Testis (tissue), 3 donors: ENCODE data around the gene MED27. TPM values are rescaled to one million over a fixed set of nuclear protein-coding genes. Genes with fewer than 3 reads are reported as not detected.
A peak's percentile ranks its signal among the peaks of the same experiment; 100 is the strongest.

Experiments used
- DNase-seq: peaks from one replicate; pipeline ENCODE4 v3.0.0-alpha.2; 2019
- H3K27ac ChIP-seq, 2 donors: fragments of 200-600 bp; sonication (generic); one replicate each; pipeline ENCODE4 v1.5.1; 2019
- H3K27me3 ChIP-seq: fragments of 200-600 bp; sonication (generic); one replicate; pipeline ENCODE4 v1.5.1; 2019
- H3K36me3 ChIP-seq: fragments of 200-600 bp; sonication (generic); one replicate; pipeline ENCODE4 v1.5.1; 2017; ENCODE audit warnings: low read depth; ENCODE audit errors: missing control alignments
- H3K4me1 ChIP-seq: fragments of 200-600 bp; sonication (generic); one replicate; pipeline ENCODE4 v1.5.1; 2019
- H3K4me3 ChIP-seq, 2 donors: fragments of 200-600 bp; sonication (generic); one replicate each; pipeline ENCODE4 v1.5.1; 2017 to 2019
- H3K9me3 ChIP-seq: fragments of 200-600 bp; sonication (generic); one replicate; pipeline ENCODE4 v1.5.1; 2017
- POLR2A ChIP-seq: fragments of 450-650 bp; IDR thresholded peaks from one replicate; pipeline ENCODE4 v1.6.1; 2017; ENCODE audit warnings: antibody characterized with exemption, mild to moderate bottlenecking, moderate library complexity
- WGBS, 2 donors: methylation state at CpG; one replicate each; pipeline ENCODE4 v1.1.5; 2018; 5-methylcytosine and 5-hydroxymethylcytosine counted together
- intact Hi-C: fragments of 100-400 bp; cut with DNase I; formaldehyde crosslinking; loops from one replicate; pipeline ENCODE4 v1.15.1; 2023; ENCODE audit warnings: low total_unique reads
- polyA plus RNA-seq: library from polyadenylated mRNA; stranded (reverse); fragments of 350-450 nt; fragmentation: Illumina TruSeq; extraction: RNeasy Lipid Tissue Mini Kit (QIAGEN cat#74804); gene quantifications from one replicate; pipeline ENCODE4 v1.2.3, GENCODE V29; 2014; ENCODE audit warnings: low read depth, low replicate concordance; ENCODE audit not compliant: insufficient read depth
- total RNA-seq, 2 donors: library from RNA; depleted of rRNA; stranded (reverse); fragments of >200 nt; gene quantifications; one replicate each; pipeline ENCODE4 v1.2.3, GENCODE V29; 2016
- TF ChIP-seq, protein P1 (sequence below), 3 experiments: fragments of 450-650 bp in 2 of 3; fragments of 200-600 bp in 1 of 3; sonication (generic) in 1 of 3; IDR thresholded peaks; one replicate each; pipeline ENCODE4 v1.5.1; 2016 to 2019; ENCODE audit warnings: antibody characterized with exemption in 3 of 3, mild to moderate bottlenecking in 2 of 3, moderate library complexity in 1 of 3

The MED27 gene
- total and polyA plus RNA-seq, 3 donors from 2014 or later: 30.7 to 45.0 (median 33.7) TPM

DNA sequence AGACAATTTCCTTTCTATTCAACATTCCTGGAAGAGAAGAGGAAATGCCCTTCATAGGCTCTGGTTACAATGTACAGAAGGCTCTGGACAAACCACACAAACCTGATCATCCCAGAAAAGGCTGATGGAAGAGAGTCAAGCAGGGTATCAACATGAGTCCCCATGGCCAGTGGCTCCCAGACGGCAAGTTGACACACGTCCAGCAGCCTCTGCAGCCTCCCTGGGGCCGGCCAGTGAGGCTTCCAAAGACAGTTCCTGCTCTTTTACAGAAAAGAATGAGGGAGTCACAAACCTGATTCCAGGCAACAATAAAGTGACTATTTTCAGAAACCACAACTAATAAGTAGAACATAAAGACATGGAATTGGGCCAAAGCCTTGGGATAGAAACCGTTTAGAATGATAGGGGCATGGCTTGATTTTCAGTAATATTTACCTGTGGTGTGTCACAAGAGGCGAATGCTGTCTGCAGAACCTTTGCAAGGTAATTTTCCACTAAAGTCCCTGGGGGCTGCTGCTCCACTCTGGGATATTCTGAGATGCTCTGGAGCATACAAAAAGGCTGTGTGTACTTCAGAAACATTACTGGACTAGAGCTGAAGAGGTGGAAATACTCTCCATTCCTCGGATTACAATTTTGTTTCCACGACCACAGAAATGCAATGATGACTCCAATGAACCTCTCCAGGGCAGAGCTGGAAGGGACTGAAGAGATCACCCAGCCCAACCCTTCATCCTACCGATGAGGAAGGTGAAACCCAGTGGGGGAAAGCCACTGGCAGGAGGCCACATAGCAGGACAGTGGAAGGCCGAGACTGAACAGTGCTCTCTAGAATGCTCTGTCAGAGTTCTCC is 10.4 kb downstream of the MED27 start:
- no peak overlapping the region for H3K4me3 ChIP-seq
- intact Hi-C loops: no loop called here
- H3K27ac ChIP-seq: no peak overlapping the region
- no peaks in the 10 kb centered on the region for H3K27me3 ChIP-seq
- no peaks in the 10 kb centered on the region for H3K36me3 ChIP-seq
- no peak for TF ChIP-seq POLR2A
- TF ChIP-seq, protein P1, sequence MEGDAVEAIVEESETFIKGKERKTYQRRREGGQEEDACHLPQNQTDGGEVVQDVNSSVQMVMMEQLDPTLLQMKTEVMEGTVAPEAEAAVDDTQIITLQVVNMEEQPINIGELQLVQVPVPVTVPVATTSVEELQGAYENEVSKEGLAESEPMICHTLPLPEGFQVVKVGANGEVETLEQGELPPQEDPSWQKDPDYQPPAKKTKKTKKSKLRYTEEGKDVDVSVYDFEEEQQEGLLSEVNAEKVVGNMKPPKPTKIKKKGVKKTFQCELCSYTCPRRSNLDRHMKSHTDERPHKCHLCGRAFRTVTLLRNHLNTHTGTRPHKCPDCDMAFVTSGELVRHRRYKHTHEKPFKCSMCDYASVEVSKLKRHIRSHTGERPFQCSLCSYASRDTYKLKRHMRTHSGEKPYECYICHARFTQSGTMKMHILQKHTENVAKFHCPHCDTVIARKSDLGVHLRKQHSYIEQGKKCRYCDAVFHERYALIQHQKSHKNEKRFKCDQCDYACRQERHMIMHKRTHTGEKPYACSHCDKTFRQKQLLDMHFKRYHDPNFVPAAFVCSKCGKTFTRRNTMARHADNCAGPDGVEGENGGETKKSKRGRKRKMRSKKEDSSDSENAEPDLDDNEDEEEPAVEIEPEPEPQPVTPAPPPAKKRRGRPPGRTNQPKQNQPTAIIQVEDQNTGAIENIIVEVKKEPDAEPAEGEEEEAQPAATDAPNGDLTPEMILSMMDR (IDR thresholded peaks at IDR 0.05): no peak
- H3K4me1 ChIP-seq: peaks cover 11% of the 10 kb centered on the region
- WGBS, 2 donors: 70 to 71% methylated on average over 9 of the region's 9 CpGs
- DNase-seq: no peak
- H3K9me3 ChIP-seq: no peaks in the 10 kb centered on the region

DNA sequence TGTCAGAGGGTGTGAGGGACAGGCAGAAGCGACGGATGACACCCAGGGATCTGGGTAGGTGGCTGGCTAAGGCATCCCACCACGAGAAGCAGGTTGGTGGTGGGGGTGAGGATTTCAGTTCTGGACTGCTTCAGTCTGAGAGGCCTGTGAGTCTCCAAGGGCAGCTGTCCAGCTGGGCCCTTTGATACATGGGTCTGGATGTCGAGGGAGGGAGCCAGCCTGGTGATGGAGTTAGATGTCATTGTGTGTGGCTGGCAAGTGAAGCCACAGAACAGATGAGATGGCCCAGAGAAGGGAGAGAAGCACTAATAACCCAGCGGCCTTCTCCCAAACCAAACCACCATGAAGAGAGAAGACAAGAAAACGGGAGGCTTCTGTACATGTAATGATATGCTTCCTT is 11.1 kb downstream of the MED27 start:
- TF ChIP-seq, protein P1 (IDR thresholded peaks at IDR 0.05): no peak
- TF ChIP-seq POLR2A: no peak
- DNase-seq: no peak
- H3K4me1 ChIP-seq: peaks cover 11% of the 10 kb centered on the region
- 80 to 95% methylated on average over 6 of the region's 6 CpGs for WGBS, 2 donors
- H3K27ac ChIP-seq: no peak overlapping the region
- H3K4me3 ChIP-seq: no peak overlapping the region
- intact Hi-C loops: no loop called here
- no peaks in the 10 kb centered on the region for H3K27me3 ChIP-seq
- no peaks in the 10 kb centered on the region for H3K36me3 ChIP-seq
- H3K9me3 ChIP-seq: no peaks in the 10 kb centered on the region

DNA sequence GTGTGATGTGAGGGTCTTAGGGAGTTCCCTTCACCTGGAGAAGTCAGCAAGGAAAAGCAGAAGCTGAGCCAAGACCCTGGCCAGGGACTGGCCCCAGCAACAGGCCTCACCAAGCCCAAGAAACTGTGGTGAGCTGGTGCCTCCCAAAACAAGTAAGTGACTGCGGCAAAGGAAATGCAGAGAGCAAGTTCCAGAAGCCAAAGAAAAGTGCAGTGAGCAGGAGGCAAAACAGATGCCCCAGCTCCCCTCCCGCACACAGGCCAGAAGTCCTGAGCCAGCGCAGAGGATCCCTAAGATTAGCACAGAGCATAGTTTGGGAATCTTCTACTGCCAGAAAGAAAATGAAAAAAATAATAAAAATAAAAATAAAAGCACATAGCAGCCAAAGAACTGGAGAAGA is 13.2 kb downstream of the MED27 start:
- no peak overlapping the region for H3K4me3 ChIP-seq
- H3K27me3 ChIP-seq: no peaks in the 10 kb centered on the region
- WGBS, 2 donors: 46 to 64% methylated on average over 3 of the region's 3 CpGs
- H3K36me3 ChIP-seq: no peaks in the 10 kb centered on the region
- H3K27ac ChIP-seq: no peak overlapping the region
- no peaks in the 10 kb centered on the region for H3K9me3 ChIP-seq
- intact Hi-C loops: no loop called here
- TF ChIP-seq POLR2A: no peak
- TF ChIP-seq, protein P1 (IDR thresholded peaks at IDR 0.05): no peak
- no peak for DNase-seq
- H3K4me1 ChIP-seq: peaks cover 11% of the 10 kb centered on the region

DNA sequence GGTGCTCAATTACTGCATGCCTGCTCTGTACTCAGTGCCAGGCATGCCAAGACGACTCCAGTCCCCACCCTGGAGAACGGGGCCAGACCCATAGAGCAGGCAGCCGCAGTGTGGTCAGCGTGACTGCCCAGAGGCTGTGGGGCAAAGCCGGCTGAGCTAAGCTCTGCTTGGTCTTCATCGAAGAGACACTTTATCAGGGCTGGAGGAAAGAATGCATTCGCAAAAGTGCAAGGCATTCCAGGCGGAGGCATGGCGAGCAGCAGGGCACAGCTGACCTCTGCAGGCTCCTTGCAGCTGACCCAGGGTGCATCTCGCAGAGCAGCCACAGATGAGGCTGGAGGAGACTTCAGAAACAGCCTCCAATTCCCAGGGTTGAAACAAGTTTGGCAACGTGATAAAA is 13.6 kb downstream of the MED27 start:
- 69 to 76% methylated on average over 3 to 11 of the region's 11 CpGs for WGBS, 2 donors
- Histone ChIP-seq H3K36me3 (no peaks in the 10 kb centered on the region), H3K9me3 (no peaks in the 10 kb centered on the region), H3K4me1 (peaks cover 11% of the 10 kb centered on the region), H3K27me3 (no peaks in the 10 kb centered on the region), H3K27ac (no peak overlapping the region), H3K4me3 (no peak overlapping the region)
- peak; percentile 46 for DNase-seq
- TF ChIP-seq POLR2A: no peak
- TF ChIP-seq, protein P1 (IDR thresholded peaks at IDR 0.05): no peak
- intact Hi-C loops: no loop called here

DNA sequence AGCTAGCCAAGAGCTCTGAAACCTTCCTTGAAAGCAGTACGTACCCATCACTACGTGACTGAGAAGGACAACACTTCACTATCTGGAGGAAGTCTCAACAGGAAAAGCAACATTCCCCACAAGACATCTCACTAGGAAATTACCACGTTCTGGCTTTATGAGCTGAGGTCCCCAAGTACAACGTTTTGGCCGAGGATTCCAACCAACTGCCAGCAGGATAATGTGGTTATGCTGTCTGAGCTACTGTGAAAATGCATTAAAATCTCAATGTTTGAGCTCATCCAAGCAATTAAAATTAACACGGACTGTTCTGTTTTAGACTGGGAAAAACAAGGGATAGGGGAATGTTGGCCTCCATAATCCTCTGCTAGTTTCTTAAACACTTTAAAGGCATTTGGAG is 16.4 kb downstream of the MED27 start:
- Histone ChIP-seq H3K9me3 (no peaks in the 10 kb centered on the region), H3K27me3 (no peaks in the 10 kb centered on the region), H3K27ac (no peak overlapping the region), H3K4me3 (no peak overlapping the region), H3K36me3 (no peaks in the 10 kb centered on the region), H3K4me1 (peaks cover 8% of the 10 kb centered on the region)
- TF ChIP-seq POLR2A: no peak
- TF ChIP-seq, protein P1 (IDR thresholded peaks at IDR 0.05): no peak
- 75 to 77% methylated on average over 6 of the region's 6 CpGs for WGBS, 2 donors
- DNase-seq: no peak
- intact Hi-C loops: no loop called here
